22Rv1 (cell line): ENCODE results near the gene PLCB1.

Experiments
- CTCF ChIP-seq: fragments of 450-650 bp; IDR thresholded peaks from 2 replicates; pipeline ENCODE4 v1.5.1; 2017; ENCODE audit warnings: mild to moderate bottlenecking
- ZFX ChIP-seq: fragments of 450-650 bp; IDR thresholded peaks from 2 replicates; pipeline ENCODE4 v1.6.1; 2017; ENCODE audit warnings: antibody characterized with exemption, borderline replicate concordance

- TF ChIP-seq CTCF (no peak), ZFX (no peak)
Observed at GRCh38 chr20:8624616-8625015, 492.6 kb downstream of the PLCB1 start.
